Activated naive CD4-positive, alpha-beta T cell treated with anti-CD3 and anti-CD28 coated beads, Interleukin-2, amount 50 U/mL, for 24 hours (primary cell): Measurements from ENCODE around the gene TNRC6A.

Experiments
- H3K27ac Mint-ChIP-seq: one replicate; pipeline ENCODE4 v1.8.0; 2021; ENCODE audit warnings: mild to moderate bottlenecking, mixed read lengths
- H3K27me3 Mint-ChIP-seq: one replicate; pipeline ENCODE4 v1.8.0; 2021; ENCODE audit warnings: mixed read lengths
- H3K36me3 Mint-ChIP-seq: one replicate; pipeline ENCODE4 v1.8.0; 2021; ENCODE audit warnings: mixed read lengths
- H3K4me1 Mint-ChIP-seq: one replicate; pipeline ENCODE4 v1.8.0; 2021; ENCODE audit warnings: mixed read lengths
- H3K4me3 Mint-ChIP-seq: one replicate; pipeline ENCODE4 v1.8.0; 2021; ENCODE audit warnings: mild to moderate bottlenecking, mixed read lengths
- H3K9me3 Mint-ChIP-seq: one replicate; pipeline ENCODE4 v1.8.0; 2021; ENCODE audit warnings: mixed read lengths

TNRC6A gene

GRCh38 chr16:24729243-24729950 lies at the start of gene TNRC6A:
TSS of gene TNRC6A (plus strand) at chr16:24729651. CDS start at chr16:24729842, 191 bp downstream.
- Mint-ChIP-seq H3K4me3 (peak within 1 kb of the TSS; percentile 98), H3K27me3 (no peaks in the 10 kb centered on the region), H3K4me1 (peaks cover 56% of the 10 kb centered on the region), H3K9me3 (no peaks in the 10 kb centered on the region), H3K36me3 (peaks cover 15% of the 10 kb centered on the region), H3K27ac (peak within 1 kb of the TSS; percentile 100)

- no peak overlapping the region for H3K27ac Mint-ChIP-seq
- no peaks in the 10 kb centered on the region for H3K9me3 Mint-ChIP-seq
- peaks cover 1% of the 10 kb centered on the region for H3K27me3 Mint-ChIP-seq
- H3K4me3 Mint-ChIP-seq, result no peak overlapping the region
- H3K4me1 Mint-ChIP-seq, result peaks cover 3% of the 10 kb centered on the region
- H3K36me3 Mint-ChIP-seq, result no peaks in the 10 kb centered on the region
Measured at GRCh38 chr16:24681793-24682192, 47.7 kb upstream of the TNRC6A start.

DNA sequence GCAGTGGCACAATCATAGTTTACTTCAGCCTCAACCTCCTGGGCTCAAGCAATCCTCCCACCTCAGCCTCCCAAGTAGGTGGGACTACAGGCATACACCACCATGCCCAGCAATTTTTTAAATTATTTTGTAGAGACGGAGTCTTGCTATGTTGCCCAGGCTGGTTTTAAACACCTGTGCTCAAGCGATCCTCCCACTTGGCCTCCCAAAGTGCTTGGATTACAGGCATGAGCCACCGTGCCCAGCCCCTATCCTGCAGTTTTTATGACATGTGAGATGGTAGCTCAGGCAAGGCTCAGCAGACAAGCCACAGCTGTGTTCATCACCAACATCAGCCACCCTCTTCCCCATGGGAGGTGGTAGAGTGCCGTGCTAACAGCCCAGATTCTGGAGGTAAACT lies 46.2 kb upstream of the TNRC6A start:
- Mint-ChIP-seq H3K27me3 (no peaks in the 10 kb centered on the region), H3K27ac (no peak overlapping the region), H3K9me3 (no peaks in the 10 kb centered on the region), H3K4me3 (no peak overlapping the region), H3K36me3 (no peaks in the 10 kb centered on the region), H3K4me1 (peaks cover 3% of the 10 kb centered on the region)

GRCh38 chr16:24683847-24684493 lies 45.5 kb upstream of the TNRC6A start:
- H3K36me3 Mint-ChIP-seq, result no peaks in the 10 kb centered on the region
- H3K9me3 Mint-ChIP-seq, result no peaks in the 10 kb centered on the region
- no peaks in the 10 kb centered on the region for H3K27me3 Mint-ChIP-seq
- peaks cover 3% of the 10 kb centered on the region for H3K4me1 Mint-ChIP-seq
- no peak overlapping the region for H3K27ac Mint-ChIP-seq
- no peak overlapping the region for H3K4me3 Mint-ChIP-seq

DNA sequence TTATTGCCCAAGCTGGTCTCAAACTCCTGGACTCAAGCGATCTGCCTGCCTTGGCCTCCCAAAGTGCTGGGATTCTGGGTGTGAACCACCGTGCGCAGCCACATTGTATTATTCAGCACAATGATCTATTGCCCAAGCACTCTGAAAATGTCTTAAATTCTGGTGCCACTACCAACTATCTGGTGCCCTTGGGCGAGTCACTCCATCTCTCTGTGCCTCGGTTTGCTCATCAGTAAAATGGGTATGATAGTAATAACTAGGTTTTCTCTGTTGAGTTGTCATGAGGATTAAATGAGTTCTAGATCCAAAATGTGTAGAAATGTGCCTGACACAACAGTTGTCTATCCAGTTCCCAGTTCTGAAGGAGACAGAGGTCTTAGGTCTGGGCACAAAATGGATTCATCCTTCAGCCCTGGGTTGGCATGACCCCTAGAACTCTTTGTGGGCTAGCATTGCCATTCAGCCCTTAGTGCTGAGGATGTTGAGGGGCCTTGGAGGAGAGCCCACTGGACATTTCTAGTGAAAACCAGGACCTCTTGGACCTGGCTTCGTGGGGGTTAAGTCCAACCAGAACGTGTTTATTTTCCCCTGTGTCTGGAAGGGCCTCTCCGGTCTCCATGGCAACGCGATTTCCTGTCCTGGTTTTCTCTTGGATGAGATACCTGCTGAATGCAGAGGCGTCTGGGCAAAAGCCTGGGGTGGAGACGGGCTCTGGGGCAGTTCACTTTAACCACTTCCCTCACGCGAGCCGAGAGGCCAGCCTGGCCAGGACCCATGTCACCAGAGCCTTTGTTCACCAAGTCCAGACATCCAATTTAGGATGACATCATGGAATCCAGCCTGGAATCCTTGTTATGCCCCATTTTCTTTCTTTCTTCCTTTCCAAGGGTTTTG lies 43.7 kb upstream of the TNRC6A start:
- H3K4me1 Mint-ChIP-seq, result peaks cover 3% of the 10 kb centered on the region
- H3K4me3 Mint-ChIP-seq, result no peak overlapping the region
- no peak overlapping the region for H3K27ac Mint-ChIP-seq
- no peaks in the 10 kb centered on the region for H3K9me3 Mint-ChIP-seq
- H3K36me3 Mint-ChIP-seq, result no peaks in the 10 kb centered on the region
- peaks cover 3% of the 10 kb centered on the region for H3K27me3 Mint-ChIP-seq

GRCh38 chr16:24686678-24687077 lies 42.8 kb upstream of the TNRC6A start:
- peaks cover 3% of the 10 kb centered on the region for H3K27me3 Mint-ChIP-seq
- H3K4me1 Mint-ChIP-seq, result peaks cover 3% of the 10 kb centered on the region
- H3K4me3 Mint-ChIP-seq, result no peak overlapping the region
- H3K9me3 Mint-ChIP-seq, result no peaks in the 10 kb centered on the region
- no peak overlapping the region for H3K27ac Mint-ChIP-seq
- H3K36me3 Mint-ChIP-seq, result no peaks in the 10 kb centered on the region

DNA sequence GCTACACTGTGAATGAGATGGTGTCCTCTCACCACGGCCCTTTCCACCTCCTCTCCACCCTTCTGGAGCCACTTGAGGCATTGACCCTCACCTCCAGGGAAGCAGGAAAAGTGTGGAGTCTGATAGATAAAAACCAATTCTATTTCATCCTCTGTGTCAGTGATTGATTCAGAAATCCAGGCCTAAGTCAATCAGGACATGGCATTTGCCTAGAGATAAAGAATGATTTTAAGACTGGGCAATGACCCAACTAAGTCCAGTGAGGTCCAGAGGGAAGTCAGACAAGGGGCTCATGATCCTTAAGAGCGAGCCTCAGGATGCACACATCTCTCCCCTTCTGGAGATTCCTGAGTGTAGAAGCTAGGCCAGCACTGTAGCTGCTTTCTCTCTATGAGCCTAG lies 41.1 kb upstream of the TNRC6A start:
- peaks cover 3% of the 10 kb centered on the region for H3K4me1 Mint-ChIP-seq
- H3K4me3 Mint-ChIP-seq, result no peak overlapping the region
- H3K36me3 Mint-ChIP-seq, result no peaks in the 10 kb centered on the region
- peaks cover 3% of the 10 kb centered on the region for H3K27me3 Mint-ChIP-seq
- no peak overlapping the region for H3K27ac Mint-ChIP-seq
- no peaks in the 10 kb centered on the region for H3K9me3 Mint-ChIP-seq

- peaks cover 3% of the 10 kb centered on the region for H3K27me3 Mint-ChIP-seq
- peaks cover 3% of the 10 kb centered on the region for H3K4me1 Mint-ChIP-seq
- no peaks in the 10 kb centered on the region for H3K36me3 Mint-ChIP-seq
- H3K4me3 Mint-ChIP-seq, result no peak overlapping the region
- no peak overlapping the region for H3K27ac Mint-ChIP-seq
- H3K9me3 Mint-ChIP-seq, result no peaks in the 10 kb centered on the region
Measured at GRCh38 chr16:24689128-24689527, 40.3 kb upstream of the TNRC6A start.

DNA sequence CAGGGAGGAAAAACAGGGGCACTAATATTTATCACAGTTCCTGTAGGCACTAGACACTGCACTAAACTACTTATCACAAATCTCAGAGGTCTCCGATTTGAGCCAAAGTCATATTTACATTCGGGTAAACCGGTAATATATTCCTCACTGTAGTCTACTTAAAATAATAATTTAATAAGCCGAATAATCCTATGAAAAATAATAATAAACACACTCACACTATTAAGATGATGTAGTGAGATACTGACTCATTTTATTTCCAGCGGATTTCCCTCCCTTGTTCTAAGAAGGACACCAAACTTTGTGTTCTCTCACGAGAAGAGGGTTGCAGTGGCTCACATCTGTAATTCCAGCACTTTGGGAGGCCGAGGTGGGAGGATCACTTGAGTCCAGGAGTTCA lies 36.6 kb upstream of the TNRC6A start:
- Mint-ChIP-seq H3K27me3 (peaks cover 3% of the 10 kb centered on the region), H3K4me1 (no peaks in the 10 kb centered on the region)

GRCh38 chr16:24694931-24695330 lies 34.5 kb upstream of the TNRC6A start:
- H3K9me3 Mint-ChIP-seq, result no peaks in the 10 kb centered on the region
- no peaks in the 10 kb centered on the region for H3K27me3 Mint-ChIP-seq
- no peaks in the 10 kb centered on the region for H3K4me1 Mint-ChIP-seq
- no peak overlapping the region for H3K4me3 Mint-ChIP-seq
- H3K27ac Mint-ChIP-seq, result no peak overlapping the region
- H3K36me3 Mint-ChIP-seq, result no peaks in the 10 kb centered on the region

More for the DNA sequence above, 36.6 kb upstream of the TNRC6A start:
- H3K4me3 Mint-ChIP-seq, result no peak overlapping the region
- H3K27ac Mint-ChIP-seq, result no peak overlapping the region
- H3K9me3 Mint-ChIP-seq, result no peaks in the 10 kb centered on the region
- no peaks in the 10 kb centered on the region for H3K36me3 Mint-ChIP-seq

DNA sequence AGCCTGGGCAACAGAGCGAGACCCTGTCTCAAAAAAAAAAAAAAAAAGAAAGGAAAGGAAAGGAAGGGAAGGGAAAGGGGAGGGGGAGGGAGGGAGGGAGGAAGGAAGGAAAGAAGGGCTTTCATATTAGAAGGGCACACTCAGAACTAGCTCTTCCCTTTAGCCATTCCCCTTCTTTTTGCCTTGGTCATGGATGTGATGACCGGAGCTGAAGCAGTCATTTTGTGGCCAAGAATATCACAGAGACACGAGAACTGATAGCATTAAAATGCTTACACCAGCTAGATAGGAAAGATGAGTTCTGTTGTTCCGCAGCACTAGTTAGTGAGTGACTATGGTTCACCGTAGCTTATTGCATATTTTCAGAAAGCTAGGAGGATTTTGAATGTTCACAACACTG lies 32.8 kb upstream of the TNRC6A start:
- no peak overlapping the region for H3K4me3 Mint-ChIP-seq
- H3K27me3 Mint-ChIP-seq, result no peaks in the 10 kb centered on the region
- H3K27ac Mint-ChIP-seq, result no peak overlapping the region
- no peaks in the 10 kb centered on the region for H3K36me3 Mint-ChIP-seq
- H3K9me3 Mint-ChIP-seq, result no peaks in the 10 kb centered on the region
- H3K4me1 Mint-ChIP-seq, result no peaks in the 10 kb centered on the region

GRCh38 chr16:24698308-24698707 lies 31.1 kb upstream of the TNRC6A start:
- no peaks in the 10 kb centered on the region for H3K27me3 Mint-ChIP-seq
- no peaks in the 10 kb centered on the region for H3K9me3 Mint-ChIP-seq
- H3K27ac Mint-ChIP-seq, result no peak overlapping the region
- no peaks in the 10 kb centered on the region for H3K36me3 Mint-ChIP-seq
- H3K4me1 Mint-ChIP-seq, result no peaks in the 10 kb centered on the region
- H3K4me3 Mint-ChIP-seq, result no peak overlapping the region

GRCh38 chr16:24699151-24699723 lies 30.2 kb upstream of the TNRC6A start:
- Mint-ChIP-seq H3K4me1 (no peaks in the 10 kb centered on the region), H3K4me3 (no peak overlapping the region), H3K27ac (no peak overlapping the region), H3K9me3 (no peaks in the 10 kb centered on the region), H3K27me3 (no peaks in the 10 kb centered on the region), H3K36me3 (no peaks in the 10 kb centered on the region)

DNA sequence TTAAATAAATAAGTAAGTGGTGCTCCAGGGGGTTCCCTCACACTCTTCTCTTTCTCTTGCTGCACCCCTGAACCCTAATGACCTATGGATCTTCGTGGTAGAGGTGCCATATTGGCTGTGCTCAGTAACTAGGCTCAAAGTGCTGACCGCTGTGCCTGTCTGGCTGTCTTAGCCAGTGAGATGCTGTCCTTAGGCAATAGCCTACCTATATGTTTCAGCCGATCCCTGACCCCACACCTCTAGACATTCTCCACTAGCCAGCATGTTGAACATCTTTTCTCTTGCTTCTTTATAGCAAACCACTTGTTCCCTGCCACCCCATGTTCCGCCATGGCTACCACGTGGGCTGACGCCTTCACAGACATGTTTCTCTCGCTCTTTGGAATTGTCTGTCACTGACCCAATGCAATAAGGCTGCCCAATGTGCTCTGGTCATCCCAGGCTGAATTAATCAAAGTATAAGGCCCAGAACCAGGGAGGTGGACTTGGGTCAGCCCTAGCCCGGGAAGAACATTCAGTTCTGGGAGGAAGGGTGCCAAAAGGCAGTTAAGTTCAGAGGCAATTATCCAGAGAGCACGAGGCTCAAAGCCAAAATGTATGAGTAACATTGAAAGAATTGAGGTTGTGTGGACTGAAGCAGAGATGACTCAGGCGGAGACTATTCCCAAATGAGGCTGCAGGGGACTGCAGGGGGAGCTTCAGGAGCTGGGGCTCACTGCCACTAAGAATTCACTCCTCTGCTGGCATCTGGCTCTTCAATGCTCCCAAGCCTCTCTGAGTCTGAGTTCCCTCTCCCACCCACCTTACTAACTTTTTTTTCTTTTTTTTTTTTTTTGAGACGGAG lies 28.7 kb upstream of the TNRC6A start:
- H3K27ac Mint-ChIP-seq, result no peak overlapping the region

GRCh38 chr16:24701521-24701951 lies 27.9 kb upstream of the TNRC6A start:
- no peaks in the 10 kb centered on the region for H3K4me1 Mint-ChIP-seq
- H3K27me3 Mint-ChIP-seq, result no peaks in the 10 kb centered on the region
- H3K36me3 Mint-ChIP-seq, result no peaks in the 10 kb centered on the region
- no peak overlapping the region for H3K4me3 Mint-ChIP-seq
- H3K27ac Mint-ChIP-seq, result no peak overlapping the region
- no peaks in the 10 kb centered on the region for H3K9me3 Mint-ChIP-seq

More for the DNA sequence above, 28.7 kb upstream of the TNRC6A start:
- Mint-ChIP-seq H3K27me3 (no peaks in the 10 kb centered on the region), H3K36me3 (no peaks in the 10 kb centered on the region), H3K4me1 (no peaks in the 10 kb centered on the region), H3K9me3 (no peaks in the 10 kb centered on the region), H3K4me3 (no peak overlapping the region)
